ENCODE data around the gene AVPR1A.

DNA sequence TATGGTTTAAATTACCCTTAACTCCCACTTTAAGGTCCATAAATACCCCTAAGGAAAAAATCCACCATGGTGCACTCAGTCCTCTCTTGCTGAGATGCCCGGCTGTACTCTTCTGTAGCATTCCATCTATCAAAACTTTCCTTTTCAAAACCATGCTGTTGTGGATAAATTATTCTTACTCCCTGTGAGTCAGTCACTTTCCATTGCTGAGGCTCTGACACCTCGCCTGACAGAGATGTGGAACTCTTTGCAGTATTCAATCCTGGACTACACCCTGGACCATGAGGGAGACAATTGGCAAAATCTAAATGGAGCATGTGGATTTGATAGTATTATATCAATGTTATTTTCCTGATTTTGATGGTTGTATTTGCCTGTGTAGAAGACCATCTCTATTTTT, 49.1 kb downstream of the AVPR1A start:
- TF ChIP-seq POLR2AphosphoS5 (IDR thresholded peaks at IDR 0.05) (no peak), POLR2A (IDR thresholded peaks at IDR 0.05) (no peak)
- TF ChIP-seq, protein P1, sequence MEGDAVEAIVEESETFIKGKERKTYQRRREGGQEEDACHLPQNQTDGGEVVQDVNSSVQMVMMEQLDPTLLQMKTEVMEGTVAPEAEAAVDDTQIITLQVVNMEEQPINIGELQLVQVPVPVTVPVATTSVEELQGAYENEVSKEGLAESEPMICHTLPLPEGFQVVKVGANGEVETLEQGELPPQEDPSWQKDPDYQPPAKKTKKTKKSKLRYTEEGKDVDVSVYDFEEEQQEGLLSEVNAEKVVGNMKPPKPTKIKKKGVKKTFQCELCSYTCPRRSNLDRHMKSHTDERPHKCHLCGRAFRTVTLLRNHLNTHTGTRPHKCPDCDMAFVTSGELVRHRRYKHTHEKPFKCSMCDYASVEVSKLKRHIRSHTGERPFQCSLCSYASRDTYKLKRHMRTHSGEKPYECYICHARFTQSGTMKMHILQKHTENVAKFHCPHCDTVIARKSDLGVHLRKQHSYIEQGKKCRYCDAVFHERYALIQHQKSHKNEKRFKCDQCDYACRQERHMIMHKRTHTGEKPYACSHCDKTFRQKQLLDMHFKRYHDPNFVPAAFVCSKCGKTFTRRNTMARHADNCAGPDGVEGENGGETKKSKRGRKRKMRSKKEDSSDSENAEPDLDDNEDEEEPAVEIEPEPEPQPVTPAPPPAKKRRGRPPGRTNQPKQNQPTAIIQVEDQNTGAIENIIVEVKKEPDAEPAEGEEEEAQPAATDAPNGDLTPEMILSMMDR (IDR thresholded peaks at IDR 0.05 in 8 of 11, conservative IDR thresholded peaks at IDR 0.05 in 3 of 11) = no peak

Measured in spleen (tissue), 7 donors.